ENCODE measurements around the gene MAPT. TPM values are rescaled to one million over a fixed set of nuclear protein-coding genes. Genes with fewer than 3 reads are reported as not detected.

Gene MAPT
- total RNA-seq, 1 experiment from 2014 or later, result 3.6 TPM

DNA sequence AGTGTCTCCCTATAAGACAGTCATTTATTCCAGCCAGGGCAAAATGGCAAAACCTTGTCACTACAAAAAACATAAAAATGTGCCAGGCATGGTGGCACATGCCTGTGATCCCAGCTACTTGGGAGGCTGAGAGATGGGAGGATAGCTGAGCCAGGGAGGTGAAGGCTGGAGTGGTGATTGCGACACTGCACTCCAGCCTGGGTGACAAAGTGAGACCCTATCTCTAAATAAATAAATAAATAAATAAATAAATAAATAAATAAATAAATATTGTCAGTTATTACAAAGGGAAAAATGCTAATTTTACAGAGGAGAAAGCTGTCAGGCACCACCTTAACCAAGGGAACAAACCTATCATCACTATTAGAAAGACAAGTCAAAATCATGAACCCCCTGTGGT, 180.2 kb downstream of the MAPT start:
- Histone ChIP-seq H3K79me2 (ENCODE audit: low read length) (peaks cover 50% of the 10 kb centered on the region), H3K9ac (ENCODE audit: low read length) (no peak overlapping the region), H3K4me2 (ENCODE audit: low read length) (no peak overlapping the region), H3K36me3 (ENCODE audit: low read depth, low read length) (peaks cover 5% of the 10 kb centered on the region; the same call in 1 of the 2 replicates), H3K9me2 (replicated peaks; ENCODE audit: low read length) (no peaks in the 10 kb centered on the region), H3K27ac (ENCODE audit: low read length) (no peak overlapping the region), H3F3A (ENCODE audit: low read length, unreplicated experiment) (no peaks in the 10 kb centered on the region), H3K27me3 (ENCODE audit: low read length) (no peaks in the 10 kb centered on the region), H3K4me1 (ENCODE audit: insufficient read depth, low read length) (0 out of 2 replicates have a peak, but pooled peaks cover 14% of the 10 kb centered on the region), H4K20me1 (ENCODE audit: low read length) (peaks cover 5% of the 10 kb centered on the region; the same call in 1 of the 2 replicates), H3K4me3 (ENCODE audit: low read length) (no peak overlapping the region), H2AFZ (ENCODE audit: low read length) (no peak overlapping the region), H3K9me3 (ENCODE audit: low read length) (no peaks in the 10 kb centered on the region)
- no peak for TF ChIP-seq EZH2 (IDR thresholded peaks at IDR 0.05; ENCODE audit: low read length, unreplicated experiment)
- ATAC-seq, result peak; percentile 18; the same call in 1 of the 2 replicates
- no peak for DNase-seq
- intact Hi-C loops (cut with micrococcal nuclease), result loop anchor here (5.0 kb wide), 1 partner anchor 78 kb away; no protein-coding TSS in a partner anchor
- POLR2A ChIA-PET (ENCODE audit: unreplicated experiment), result no interaction called here
- BruUV-seq (replicated peaks), result no TSS peak
- CTCF ChIA-PET, result interaction anchor here (0.6 kb wide), 1 partner anchor 112 kb away, joined by 3 read pairs; no protein-coding TSS in a partner anchor

Other genes with a start within 250 kb of the MAPT start
- not detected in 2 replicates for gene CRHR1, start 110.2 kb upstream of the MAPT start, total RNA-seq (2014; rRNA removed)
- gene SPPL2C, start 49.7 kb upstream of the MAPT start, total RNA-seq (2014; rRNA removed), result not detected in 2 replicates
- gene STH, start 104.7 kb downstream of the MAPT start, total RNA-seq (2014; rRNA removed), result not detected in 2 replicates

Measured in PC-3 (cell line).